HG02840 (cell line): Measurements from ENCODE around the gene ZCWPW1.
"Not testable (repeated sequence)": the region's sequence is repeated elsewhere in the genome, so short reads cannot be mapped to it uniquely, and the experiment has no call there.

Source experiments
- ATAC-seq: cut with Tn5 transposase; IDR thresholded peaks from one replicate; pipeline ENCODE4 v1.9.1; 2021; ENCODE audit warnings: mild to moderate bottlenecking, moderate library complexity, moderate number of reproducible peaks; ENCODE audit not compliant: unreplicated experiment, low FRiP score

ZCWPW1 gene

GRCh38 chr7:100380196-100380595 is 48.3 kb downstream of the ZCWPW1 start:
- ATAC-seq, result no peak

DNA sequence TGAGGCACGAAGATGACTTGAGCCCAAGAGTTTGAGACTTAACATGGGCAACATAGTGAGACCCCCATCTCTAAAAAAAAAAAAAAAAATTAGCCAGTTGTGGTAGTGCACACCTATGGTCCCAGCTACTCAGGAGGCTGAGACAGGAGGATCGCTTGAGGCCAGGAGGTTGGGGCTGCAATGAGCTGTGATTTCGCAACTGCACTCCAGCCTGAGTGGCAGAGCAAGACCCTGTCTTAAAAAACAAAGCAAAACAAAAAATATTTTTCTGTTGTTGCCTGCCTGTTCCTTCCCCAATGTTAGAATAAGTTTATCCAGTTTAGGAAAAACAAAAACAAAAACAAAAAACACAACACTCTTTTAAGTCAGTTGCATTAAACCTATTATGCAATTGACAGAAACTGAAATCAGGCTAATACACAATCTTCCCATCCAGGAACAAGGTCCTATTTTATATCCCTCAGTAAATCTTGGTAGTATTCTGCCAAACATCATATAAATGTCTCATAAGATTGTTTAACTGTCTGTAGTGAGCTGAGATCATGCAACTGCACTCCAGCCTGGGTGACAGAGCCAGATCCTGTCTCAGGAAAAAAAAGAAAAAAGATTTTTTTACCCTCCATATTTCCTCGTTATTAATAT is 50.3 kb downstream of the ZCWPW1 start:
- ATAC-seq, result no peak

GRCh38 chr7:100376066-100376465 is 52.4 kb downstream of the ZCWPW1 start:
- ATAC-seq, result no peak

GRCh38 chr7:100374601-100375000 is 53.9 kb downstream of the ZCWPW1 start:
- no peak for ATAC-seq

DNA sequence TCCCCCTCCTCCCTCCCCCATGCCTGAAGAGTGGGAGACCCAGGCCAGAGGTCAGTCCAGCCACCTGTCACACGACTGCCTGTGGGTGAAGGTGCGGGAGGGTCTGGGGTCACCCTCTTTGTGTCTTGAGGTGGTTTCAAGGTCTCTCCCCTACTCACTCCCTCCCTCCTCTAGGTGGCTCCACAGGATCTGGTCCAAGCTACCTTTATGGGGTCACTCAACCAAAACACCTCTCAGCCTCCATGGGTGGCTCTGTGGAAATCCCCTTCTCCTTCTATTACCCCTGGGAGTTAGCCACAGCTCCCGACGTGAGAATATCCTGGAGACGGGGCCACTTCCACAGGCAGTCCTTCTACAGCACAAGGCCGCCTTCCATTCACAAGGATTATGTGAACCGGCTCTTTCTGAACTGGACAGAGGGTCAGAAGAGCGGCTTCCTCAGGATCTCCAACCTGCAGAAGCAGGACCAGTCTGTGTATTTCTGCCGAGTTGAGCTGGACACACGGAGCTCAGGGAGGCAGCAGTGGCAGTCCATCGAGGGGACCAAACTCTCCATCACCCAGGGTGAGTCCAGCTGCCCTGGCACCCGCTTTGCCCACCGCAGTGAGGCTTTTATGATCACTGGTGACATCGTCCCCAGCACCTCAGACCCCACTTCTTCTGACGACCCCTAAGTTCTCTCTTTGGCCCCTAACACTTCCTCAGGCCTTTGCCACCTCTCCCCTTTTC is 54.5 kb downstream of the ZCWPW1 start:
- ATAC-seq, result not testable (repeated sequence)

DNA sequence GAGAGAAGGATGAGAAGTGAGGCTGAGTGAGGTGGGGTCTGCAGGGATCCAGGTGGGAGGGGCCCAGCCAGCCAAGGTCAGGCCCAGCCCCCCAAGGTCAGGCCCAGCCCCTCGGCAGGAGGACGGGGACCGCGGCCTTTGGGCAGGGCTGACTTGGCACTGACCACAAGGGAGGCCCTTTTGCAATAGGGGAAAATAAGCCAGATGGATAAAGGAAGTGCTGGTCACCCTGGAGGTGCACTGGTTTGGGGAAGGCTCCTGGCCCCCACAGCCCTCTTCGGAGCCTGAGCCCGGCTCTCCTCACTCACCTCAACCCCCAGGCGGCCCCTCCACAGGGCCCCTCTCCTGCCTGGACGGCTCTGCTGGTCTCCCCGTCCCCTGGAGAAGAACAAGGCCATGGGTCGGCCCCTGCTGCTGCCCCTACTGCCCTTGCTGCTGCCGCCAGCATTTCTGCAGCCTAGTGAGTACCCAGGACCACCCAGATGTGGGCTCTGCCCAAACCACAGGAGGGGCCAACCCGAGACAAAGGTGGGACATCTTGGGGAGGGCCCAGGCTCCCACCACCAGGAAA is 55.2 kb downstream of the ZCWPW1 start, which contains the start of gene PILRA:
PILRA (plus strand) TSS at position 227 of the 571 bp plus-strand sequence; CDS start at position 397, 170 bp downstream.
- no peak for ATAC-seq

- no peak for ATAC-seq
Observed at GRCh38 chr7:100372694-100373093, 55.8 kb downstream of the ZCWPW1 start.

- no peak for ATAC-seq
Observed at GRCh38 chr7:100372256-100372655, 56.2 kb downstream of the ZCWPW1 start.

- no peak for ATAC-seq
Observed at GRCh38 chr7:100371561-100372171, 56.8 kb downstream of the ZCWPW1 start.

DNA sequence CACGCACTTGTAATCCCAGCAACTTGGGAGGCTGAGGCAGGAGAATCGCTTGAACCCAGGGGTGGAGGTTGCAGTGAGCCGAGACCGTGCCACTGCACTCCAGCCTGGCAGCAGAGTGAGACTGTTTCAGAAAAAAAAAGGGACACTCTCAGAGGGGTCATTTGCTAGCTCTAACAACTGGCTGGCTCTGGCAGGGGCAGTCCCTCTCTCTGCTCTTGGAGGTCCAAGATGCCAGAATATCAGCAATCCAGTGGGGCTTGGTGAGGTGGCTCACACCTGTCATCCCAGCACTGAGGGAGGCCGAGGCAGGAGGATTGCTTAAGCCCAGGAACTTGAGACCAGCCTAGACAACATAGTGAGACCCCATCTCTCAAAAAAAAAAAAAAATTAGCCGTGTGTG is 57.8 kb downstream of the ZCWPW1 start:
- no peak for ATAC-seq

DNA sequence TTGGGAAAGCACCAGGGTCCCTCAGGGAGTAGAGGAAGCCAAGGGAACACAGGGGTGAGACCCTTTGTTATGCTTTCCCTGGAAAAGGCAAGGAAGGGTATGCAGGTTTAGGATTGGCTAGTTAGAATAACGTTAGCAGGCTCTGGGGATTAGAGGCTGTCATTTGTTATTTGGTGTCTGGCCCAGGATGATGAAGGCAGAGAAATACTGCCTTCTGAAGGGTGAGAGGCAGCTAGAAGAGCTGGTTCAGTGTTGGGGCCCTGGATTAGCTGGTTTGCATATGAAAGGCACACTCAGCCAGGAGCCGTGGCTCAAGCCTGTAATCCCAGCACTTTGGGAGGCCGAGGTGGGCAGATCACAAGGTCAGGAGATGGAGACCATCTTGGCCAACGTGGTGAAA is 58.2 kb downstream of the ZCWPW1 start:
- ATAC-seq, result no peak

GRCh38 chr7:100369105-100369504 is 59.4 kb downstream of the ZCWPW1 start:
- peak; percentile 49 for ATAC-seq

DNA sequence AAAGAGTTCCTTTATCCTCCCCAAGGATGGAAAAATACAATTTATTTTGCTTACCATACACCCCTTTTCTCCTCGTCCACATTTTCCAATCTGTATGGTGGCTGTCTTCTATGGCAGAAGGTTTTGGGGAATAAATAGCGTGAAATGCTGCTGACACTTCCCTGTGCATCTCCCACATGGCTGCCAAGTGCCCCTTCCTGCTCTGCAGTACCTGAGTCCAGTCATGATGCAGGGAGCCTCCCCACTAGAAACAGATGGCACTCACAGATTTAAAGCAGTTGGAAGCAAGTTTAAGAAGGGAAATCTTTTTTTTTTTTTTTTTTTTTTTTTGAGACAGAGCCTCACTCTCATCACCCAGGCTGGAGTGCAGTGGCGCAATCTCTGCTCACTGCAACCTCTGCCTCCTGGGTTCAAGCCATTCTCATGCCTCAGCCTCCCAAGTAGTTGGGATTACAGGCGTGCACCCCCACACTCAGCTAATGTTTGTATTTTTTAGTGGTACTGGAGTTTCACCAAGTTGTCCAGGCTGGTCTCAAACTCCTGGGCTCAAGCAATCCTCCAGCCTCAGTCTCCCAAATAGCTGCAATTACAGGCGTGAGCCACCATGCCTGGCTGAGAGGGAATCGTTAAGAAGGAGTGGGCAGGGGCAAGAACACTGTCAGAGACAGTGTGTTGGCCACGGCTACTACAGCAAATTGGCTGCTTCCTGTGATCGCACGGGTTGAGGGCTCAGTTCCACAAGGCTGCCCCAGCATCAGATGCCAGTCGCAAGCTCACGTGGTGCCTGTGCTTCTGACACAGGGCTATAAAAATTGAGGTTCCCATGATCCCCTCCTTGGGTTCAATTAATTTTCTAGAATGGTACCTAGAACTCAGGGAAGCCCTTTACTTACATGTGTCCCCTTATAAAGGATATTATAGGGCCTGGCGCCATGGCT is 60.6 kb downstream of the ZCWPW1 start:
- ATAC-seq, result no peak

DNA sequence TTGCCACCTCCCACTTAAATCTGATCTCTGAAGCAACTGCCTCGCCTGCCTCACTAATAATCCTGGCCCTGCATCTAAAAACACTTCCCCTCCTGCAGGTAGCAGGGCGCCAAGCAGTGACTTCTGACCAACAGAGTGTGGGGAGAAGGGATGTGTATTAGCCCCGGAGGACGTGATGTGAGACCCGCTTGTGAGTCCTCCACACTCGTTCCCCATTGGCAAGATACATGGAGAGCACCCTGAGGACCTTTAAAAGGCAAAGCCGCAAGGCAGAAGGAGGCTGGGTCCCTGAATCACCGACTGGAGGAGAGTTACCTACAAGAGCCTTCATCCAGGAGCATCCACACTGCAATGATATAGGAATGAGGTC is 61.3 kb downstream of the ZCWPW1 start:
- ATAC-seq, result no peak

DNA sequence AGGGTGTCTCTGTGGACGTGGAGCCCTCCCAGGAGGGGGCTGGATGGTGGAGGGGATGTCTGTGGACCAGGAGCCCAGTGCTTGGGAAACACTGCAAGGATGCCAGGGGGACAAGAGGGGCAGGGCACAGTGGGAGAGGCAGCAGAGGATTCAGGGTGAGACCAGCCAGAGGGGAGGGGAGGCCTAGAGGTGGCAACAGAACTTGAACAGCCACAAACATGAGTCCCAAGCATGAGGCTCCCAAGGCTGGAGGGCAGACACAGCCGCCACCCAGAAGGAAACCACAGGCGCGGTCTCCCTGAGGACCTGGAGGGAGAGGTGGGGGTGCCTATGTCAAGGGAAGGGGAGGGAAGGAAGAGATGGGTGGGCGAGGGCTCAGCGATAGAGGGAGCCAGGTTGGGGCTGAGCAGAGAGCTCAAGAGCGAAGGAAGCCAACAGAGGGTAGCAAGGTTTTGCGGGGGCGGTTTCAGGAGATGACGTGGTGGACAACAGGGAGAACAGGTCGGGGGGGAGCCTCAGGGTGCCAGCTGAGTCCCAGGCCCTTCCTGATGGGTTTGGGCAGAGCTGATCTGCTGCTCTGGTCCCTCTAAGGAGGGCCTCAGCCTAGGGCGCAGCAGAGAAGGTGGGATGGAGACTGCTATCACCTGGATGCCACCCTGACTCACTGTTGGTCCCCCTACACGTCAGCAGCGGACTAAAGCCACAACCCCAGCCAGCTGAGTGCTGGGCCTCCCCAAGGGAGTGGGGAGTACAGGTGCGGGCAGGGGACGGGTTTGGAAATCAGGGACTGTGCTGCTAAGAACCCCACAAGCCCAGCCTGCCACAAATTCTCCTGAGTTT is 61.9 kb downstream of the ZCWPW1 start:
- ATAC-seq, result no peak

DNA sequence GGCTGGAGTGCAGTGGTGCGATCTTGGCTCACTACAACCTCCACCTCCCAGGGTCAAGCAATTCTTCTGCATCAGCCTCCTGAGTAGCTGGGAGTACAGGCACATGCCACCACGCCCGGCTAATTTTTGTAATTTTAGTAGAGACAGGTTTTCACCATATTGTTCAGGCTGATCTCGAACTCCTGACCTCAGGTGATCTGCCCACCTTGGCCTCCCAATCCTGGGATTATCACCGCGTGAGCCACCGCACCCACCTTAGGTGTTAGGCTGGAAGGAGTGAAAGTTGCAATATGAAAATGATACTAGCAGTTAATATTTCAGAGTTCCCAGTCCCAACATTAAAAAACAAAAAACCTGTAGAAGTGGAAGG is 62.5 kb downstream of the ZCWPW1 start:
- ATAC-seq, result not testable (repeated sequence)

DNA sequence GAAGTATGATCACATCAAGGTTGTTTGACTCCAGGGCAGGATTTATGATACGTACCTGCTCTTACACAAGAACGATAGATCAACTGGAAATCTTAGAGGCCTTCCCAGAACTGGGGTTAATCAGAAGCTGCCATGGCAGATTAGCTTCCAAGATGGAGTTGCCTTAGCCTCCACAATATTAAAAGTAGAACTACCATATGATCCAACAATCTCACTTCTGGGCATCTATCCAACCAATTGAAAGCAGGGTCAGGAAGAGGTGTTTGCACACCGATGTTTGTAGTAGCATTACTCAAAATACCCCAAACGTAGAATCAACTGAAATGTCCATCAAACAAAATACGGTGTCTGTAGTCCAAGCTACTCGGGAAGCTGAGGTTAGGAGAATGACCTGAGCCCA is 64.0 kb downstream of the ZCWPW1 start:
- no peak for ATAC-seq

- ATAC-seq, result not testable (repeated sequence)
Observed at GRCh38 chr7:100363797-100364196, 64.7 kb downstream of the ZCWPW1 start.

GRCh38 chr7:100363098-100363497 is 65.4 kb downstream of the ZCWPW1 start:
- ATAC-seq, result no peak
